H1 (cell line): ENCODE results near the gene DDX56. TPM values are rescaled to one million over a fixed set of nuclear protein-coding genes. Genes with fewer than 3 reads are reported as not detected.

ENCODE experiments used
- CTCF ChIA-PET: fragments of 300-600 bp; sonication (Branson Sonifier 250); formaldehyde crosslinking; loops from one replicate; lab custom pipeline; 2021; ENCODE audit not compliant: partially characterized antibody; lab: Charles Lee
- POLR2A ChIA-PET: fragments of 300-600 bp; sonication (Branson Sonifier 250); formaldehyde crosslinking; loops from one replicate; lab custom pipeline; 2021; ENCODE audit warnings: inconsistent platforms; ENCODE audit not compliant: partially characterized antibody; lab: Charles Lee
- DNase-seq, 2 experiments: peaks; one replicate each; pipeline versions ENCODE4 v3.0.0 to v3.0.0-alpha.2; 2010 to 2022; ENCODE audit warnings: low spot score in 2 of 2, low read depth in 1 of 2, mixed read lengths in 1 of 2
- FAIRE-seq: peaks from 2 replicates; lab custom pipeline; 2011; peaks lifted over from hg19 to GRCh38; lab: Jason Lieb, UNC
- H2AFZ ChIP-seq: 2 replicates; pipeline ENCODE4 v1.8.1; 2012; ENCODE audit warnings: low read length, inconsistent platforms
- H2AK5ac ChIP-seq: 2 replicates; pipeline ENCODE4 v1.6.1; 2013; ENCODE audit warnings: low read depth, low read length
- H2BK120ac ChIP-seq: replicated peaks from 2 replicates; pipeline ENCODE3; 2013; ENCODE audit warnings: low read depth, low read length, inconsistent platforms
- H2BK12ac ChIP-seq: 2 replicates; pipeline ENCODE4 v1.6.1; 2013; ENCODE audit warnings: low read depth, low read length
- H2BK15ac ChIP-seq: 2 replicates; pipeline ENCODE4 v1.6.1; 2013; ENCODE audit warnings: low read length
- H2BK20ac ChIP-seq: 2 replicates; pipeline ENCODE4 v1.6.1; 2013; ENCODE audit warnings: low read length
- H2BK5ac ChIP-seq: 2 replicates; pipeline ENCODE4 v1.6.1; 2013; ENCODE audit warnings: low read depth, low read length
- H3K14ac ChIP-seq: 2 replicates; pipeline ENCODE4 v1.6.1; 2013; ENCODE audit warnings: inconsistent platforms; ENCODE audit not compliant: insufficient read length
- H3K18ac ChIP-seq: 2 replicates; pipeline ENCODE4 v1.6.1; 2013; ENCODE audit warnings: low read length; ENCODE audit errors: extremely low read depth
- H3K23ac ChIP-seq: 2 replicates; pipeline ENCODE4 v1.6.1; 2013; ENCODE audit warnings: inconsistent platforms; ENCODE audit not compliant: insufficient read length
- H3K23me2 ChIP-seq: 2 replicates; pipeline ENCODE4 v1.6.1; 2013; ENCODE audit warnings: low read depth, low read length
- H3K27ac ChIP-seq: 2 replicates; pipeline ENCODE4 v1.6.1; 2011; ENCODE audit warnings: low read depth, low read length, inconsistent platforms
- H3K27me3 ChIP-seq, 4 experiments: replicated peaks in 1 of 4; 1 replicate in 1 of 4; 2 replicates in 3 of 4; pipeline versions ENCODE4 v1.6.1 to v1.8.1; 2011 to 2013; ENCODE audit warnings: low read length in 3 of 4, mild to moderate bottlenecking in 3 of 4, inconsistent platforms in 2 of 4, mixed read lengths in 2 of 4, moderate library complexity in 1 of 4; ENCODE audit not compliant: control insufficient read depth in 3 of 4, insufficient read depth in 3 of 4; ENCODE audit errors: extremely low read depth in 1 of 4
- H3K36me3 ChIP-seq, 4 experiments: 2 replicates each; pipeline versions ENCODE4 v1.6.1 to v1.8.1; 2011 to 2013; ENCODE audit warnings: mild to moderate bottlenecking in 4 of 4, low read length in 3 of 4, moderate library complexity in 2 of 4, control low read depth in 1 of 4, inconsistent platforms in 1 of 4; ENCODE audit not compliant: insufficient read depth in 4 of 4, control insufficient read depth in 2 of 4
- H3K4ac ChIP-seq: replicated peaks from 2 replicates; pipeline ENCODE3; 2013; ENCODE audit warnings: low read length, low read depth, mixed read lengths, inconsistent platforms; ENCODE audit not compliant: insufficient read length
- H3K4me1 ChIP-seq, 4 experiments: replicated peaks in 1 of 4; 1 replicate in 1 of 4; 2 replicates in 3 of 4; pipeline versions ENCODE4 v1.6.1 to v1.8.1; 2011 to 2013; ENCODE audit warnings: low read length in 3 of 4, inconsistent platforms in 2 of 4, mixed read lengths in 1 of 4; ENCODE audit not compliant: insufficient read depth in 4 of 4, control insufficient read depth in 3 of 4
- H3K4me2 ChIP-seq, 2 experiments: 2 replicates each; pipeline versions ENCODE4 v1.6.1 to v1.8.1; 2011 to 2013; ENCODE audit warnings: low read depth in 2 of 2, low read length in 2 of 2, control low read depth in 1 of 2, inconsistent platforms in 1 of 2, mild to moderate bottlenecking in 1 of 2; ENCODE audit not compliant: insufficient read depth in 1 of 2
- H3K4me3 ChIP-seq, 4 experiments: fragments of 200-600, 300-600 bp in 1 of 4; sonication (generic), shearing (Covaris generic), sonication (Bioruptor Twin) in 1 of 4; 2 replicates each; pipeline versions ENCODE4 v1.5.1 to v1.8.1; 2011 to 2016; ENCODE audit warnings: low read length in 4 of 4, low read depth in 3 of 4, control low read depth in 2 of 4, inconsistent platforms in 2 of 4, mild to moderate bottlenecking in 2 of 4, mixed read lengths in 1 of 4, moderate library complexity in 1 of 4; ENCODE audit not compliant: insufficient read depth in 2 of 4; ENCODE audit errors: extremely low read depth in 1 of 4
- H3K56ac ChIP-seq: replicated peaks from 2 replicates; pipeline ENCODE3; 2013; ENCODE audit warnings: low read depth, mild to moderate bottlenecking, mixed read lengths, low read length, inconsistent platforms; ENCODE audit not compliant: insufficient read length
- H3K79me1 ChIP-seq: 2 replicates; pipeline ENCODE4 v1.6.1; 2013; ENCODE audit warnings: low read depth, low read length, control low read depth
- H3K79me2 ChIP-seq, 2 experiments: 2 replicates each; pipeline versions ENCODE4 v1.6.1 to v1.8.1; 2012 to 2013; ENCODE audit warnings: low read length in 2 of 2, mild to moderate bottlenecking in 2 of 2, inconsistent platforms in 1 of 2; ENCODE audit not compliant: insufficient read depth in 2 of 2, control insufficient read depth in 1 of 2
- H3K9ac ChIP-seq, 4 experiments: replicated peaks in 1 of 4; 1 replicate in 1 of 4; 2 replicates in 3 of 4; pipeline versions ENCODE4 v1.6.1 to v1.8.1; 2011 to 2013; ENCODE audit warnings: low read depth in 3 of 4, low read length in 3 of 4, control low read depth in 2 of 4, mild to moderate bottlenecking in 2 of 4, moderate library complexity in 2 of 4, inconsistent platforms in 1 of 4; ENCODE audit errors: extremely low read depth in 1 of 4
- H3K9me3 ChIP-seq, 2 experiments: 2 replicates each; pipeline versions ENCODE4 v1.6.1 to v1.8.1; 2012 to 2013; ENCODE audit warnings: mild to moderate bottlenecking in 2 of 2, moderate library complexity in 2 of 2, control low read depth in 1 of 2, inconsistent platforms in 1 of 2, low read depth in 1 of 2, low read length in 1 of 2, mixed read lengths in 1 of 2; ENCODE audit not compliant: insufficient read depth in 2 of 2
- H4K20me1 ChIP-seq, 2 experiments: replicated peaks in 1 of 2; 2 replicates each; pipeline versions ENCODE3 to v1.8.1; 2011 to 2013; ENCODE audit warnings: inconsistent platforms in 2 of 2, low read length in 2 of 2, mild to moderate bottlenecking in 1 of 2; ENCODE audit not compliant: insufficient read depth in 2 of 2, control insufficient read depth in 1 of 2
- H4K5ac ChIP-seq: 2 replicates; pipeline ENCODE4 v1.6.1; 2013; ENCODE audit warnings: low read length, low read depth, mixed read lengths, inconsistent platforms; ENCODE audit not compliant: insufficient read length
- H4K8ac ChIP-seq: 2 replicates; pipeline ENCODE4 v1.8.0; 2013; ENCODE audit warnings: mild to moderate bottlenecking, moderate library complexity, low read length, inconsistent platforms; ENCODE audit not compliant: insufficient read depth; ENCODE audit errors: extremely low read depth
- H4K91ac ChIP-seq: replicated peaks from 2 replicates; pipeline ENCODE3; 2013; ENCODE audit warnings: low read length, mixed read lengths, inconsistent platforms; ENCODE audit not compliant: insufficient read length
- CTBP2 ChIP-seq: IDR thresholded peaks from 2 replicates; pipeline ENCODE4 v1.7.0; 2011; ENCODE audit warnings: borderline replicate concordance, mild to moderate bottlenecking, moderate library complexity, mixed read lengths, low read length; ENCODE audit not compliant: insufficient read depth, insufficient read length
- CTCF ChIP-seq, 3 experiments: IDR thresholded peaks; 1 replicate in 2 of 3; 2 replicates in 1 of 3; pipeline versions ENCODE4 v1.5.1 to v1.6.1; 2011; ENCODE audit warnings: low read length in 3 of 3, mild to moderate bottlenecking in 3 of 3, inconsistent platforms in 2 of 3, low read depth in 1 of 3, moderate library complexity in 1 of 3; ENCODE audit not compliant: insufficient read depth in 1 of 3; ENCODE audit errors: control extremely low read depth in 1 of 3
- GABPA ChIP-seq: IDR thresholded peaks from 2 replicates; pipeline ENCODE4 v1.6.1; 2011; ENCODE audit warnings: mild to moderate bottlenecking, low read length, moderate library complexity, borderline replicate concordance; ENCODE audit not compliant: insufficient read depth
- RBBP5 ChIP-seq: IDR thresholded peaks from 2 replicates; pipeline ENCODE4 v1.7.1; 2012; ENCODE audit warnings: low read depth, mild to moderate bottlenecking, inconsistent platforms, low read length, moderate library complexity, borderline replicate concordance
- SIRT6 ChIP-seq: IDR thresholded peaks from one replicate; pipeline ENCODE4 v1.7.1; 2012; ENCODE audit warnings: low read length, inconsistent platforms
- SP1 ChIP-seq: IDR thresholded peaks from 2 replicates; pipeline ENCODE4 v1.6.1; 2011; ENCODE audit warnings: low read depth, low read length
- SUZ12 ChIP-seq: fragments of 200-600 bp; sonication (generic); IDR thresholded peaks from 2 replicates; pipeline ENCODE4 v1.6.1; 2012; ENCODE audit warnings: mild to moderate bottlenecking, inconsistent platforms, low read length, moderate library complexity, mixed read lengths
- TAF1 ChIP-seq: IDR thresholded peaks from 2 replicates; pipeline ENCODE4 v1.6.1; 2011; ENCODE audit warnings: mild to moderate bottlenecking, low read depth, low read length
- ZNF274 ChIP-seq: IDR thresholded peaks from 2 replicates; pipeline ENCODE4 v1.7.0; 2012; ENCODE audit warnings: low read length, borderline replicate concordance; ENCODE audit errors: extremely low read depth
- WGBS, 2 experiments: shearing (Covaris generic) in 1 of 2; methylation state at CpG; one replicate each; pipeline versions ENCODE4 v1.1.6 to v1.1.7; 2013 to 2015; ENCODE audit warnings: low lambda C conversion rate in 2 of 2, mixed read lengths in 2 of 2, inconsistent platforms in 1 of 2, low coverage in 1 of 2, missing lambda C conversion rate in 1 of 2; ENCODE audit not compliant: insufficient replicate concordance in 2 of 2, insufficient coverage in 1 of 2, insufficient read length in 1 of 2; ENCODE audit errors: extremely low coverage in 1 of 2, missing lambda C conversion rate in 1 of 2; 5-methylcytosine and 5-hydroxymethylcytosine counted together
- polyA plus RNA-seq, 7 experiments: library from polyadenylated mRNA; depleted of rRNA in 3 of 7; stranded (reverse) in 5 of 7; unstranded in 2 of 7; fragments of >200 nt in 5 of 7; fragments of 200-250 nt in 2 of 7; gene quantifications; 1 replicate in 5 of 7; 2 replicates in 1 of 7; 4 replicates in 1 of 7; pipeline versions ENCODE4 v1.2.1 to v1.2.3, GENCODE V29; 2011 to 2013; ENCODE audit warnings: missing spikeins in 2 of 7, mixed read lengths in 2 of 7
- total RNA-seq: library from RNA; stranded (reverse); fragmentation: NEBNext Ultra II Directional; extraction: Animal tissue kit (Norgen Biotek cat#: 25700); gene quantifications from 2 replicates; pipeline ENCODE4 v1.2.1, GENCODE V29; 2021

DDX56 gene
- total and polyA plus RNA-seq, 2 of the 8 experiments (the other 6 are each of a cell fraction or from before 2014, with no cell fraction given), result 56.9 to 81.6 TPM

- H3K56ac ChIP-seq, result no peak overlapping the region
- no peak overlapping the region for H3K18ac ChIP-seq
- no peak overlapping the region for H3K4me2 ChIP-seq
- no peak overlapping the region for H3K9ac ChIP-seq
- H2BK5ac ChIP-seq, result no peak overlapping the region
- no peaks in the 10 kb centered on the region for H3K79me2 ChIP-seq
- H3K23me2 ChIP-seq, result no peaks in the 10 kb centered on the region
- H2BK15ac ChIP-seq, result no peak overlapping the region
- H3K27me3 ChIP-seq, result no peaks in the 10 kb centered on the region
- DNase-seq (no peak), FAIRE-seq (no peak)
- H2AK5ac ChIP-seq, result no peak overlapping the region
- CTCF ChIA-PET, result interaction anchor here (0.7 to 10.0 kb wide), 2 partner anchors 23 to 133 kb away, joined by 3 to 98 read pairs; no protein-coding TSS in a partner anchor
- no peak overlapping the region for H2BK20ac ChIP-seq
- no peaks in the 10 kb centered on the region for H3K79me1 ChIP-seq
- H4K8ac ChIP-seq, result no peak overlapping the region; the same call in 1 of the 2 replicates
- H2AFZ ChIP-seq, result no peak overlapping the region
- H2BK12ac ChIP-seq, result no peak overlapping the region
- no peaks in the 10 kb centered on the region for H3K4me1 ChIP-seq
- no peak overlapping the region for H3K23ac ChIP-seq
- no peak overlapping the region for H4K91ac ChIP-seq
- no peaks in the 10 kb centered on the region for H4K20me1 ChIP-seq
- H2BK120ac ChIP-seq, result no peak overlapping the region
- no peak overlapping the region for H3K4ac ChIP-seq
- H3K27ac ChIP-seq, result no peak overlapping the region
- H3K14ac ChIP-seq, result no peak overlapping the region
- H3K9me3 ChIP-seq, result no peaks in the 10 kb centered on the region
- H4K5ac ChIP-seq, result no peak overlapping the region
- no peaks in the 10 kb centered on the region for H3K36me3 ChIP-seq
- POLR2A ChIA-PET, result no interaction called here
- no peak overlapping the region for H3K4me3 ChIP-seq
- WGBS, 2 experiments, result 95% methylated on average over 5 of the region's 5 CpGs; no CpG with 5 or more reads in 1 of the 2 experiments
- TF ChIP-seq CTBP2 (no peak), RBBP5 (no peak), SIRT6 (no peak), ZNF274 (no peak), TAF1 (no peak), GABPA (no peak), SUZ12 (no peak), CTCF (IDR thresholded peaks at IDR 0.05; ENCODE audit: control extremely low read depth in 1 of 3, insufficient read depth in 1 of 3, low read depth in 1 of 3, low read length in 3 of 3) (no peak), SP1 (no peak)
These were observed 33.1 kb downstream of the DDX56 start for GRCh38 chr7:44540592-44541027.
